ENCODE data around the gene DPP9.
"Not testable (repeated sequence)": the region's sequence is repeated elsewhere in the genome, so short reads cannot be mapped to it uniquely, and the experiment has no call there.

The DPP9 gene

DNA sequence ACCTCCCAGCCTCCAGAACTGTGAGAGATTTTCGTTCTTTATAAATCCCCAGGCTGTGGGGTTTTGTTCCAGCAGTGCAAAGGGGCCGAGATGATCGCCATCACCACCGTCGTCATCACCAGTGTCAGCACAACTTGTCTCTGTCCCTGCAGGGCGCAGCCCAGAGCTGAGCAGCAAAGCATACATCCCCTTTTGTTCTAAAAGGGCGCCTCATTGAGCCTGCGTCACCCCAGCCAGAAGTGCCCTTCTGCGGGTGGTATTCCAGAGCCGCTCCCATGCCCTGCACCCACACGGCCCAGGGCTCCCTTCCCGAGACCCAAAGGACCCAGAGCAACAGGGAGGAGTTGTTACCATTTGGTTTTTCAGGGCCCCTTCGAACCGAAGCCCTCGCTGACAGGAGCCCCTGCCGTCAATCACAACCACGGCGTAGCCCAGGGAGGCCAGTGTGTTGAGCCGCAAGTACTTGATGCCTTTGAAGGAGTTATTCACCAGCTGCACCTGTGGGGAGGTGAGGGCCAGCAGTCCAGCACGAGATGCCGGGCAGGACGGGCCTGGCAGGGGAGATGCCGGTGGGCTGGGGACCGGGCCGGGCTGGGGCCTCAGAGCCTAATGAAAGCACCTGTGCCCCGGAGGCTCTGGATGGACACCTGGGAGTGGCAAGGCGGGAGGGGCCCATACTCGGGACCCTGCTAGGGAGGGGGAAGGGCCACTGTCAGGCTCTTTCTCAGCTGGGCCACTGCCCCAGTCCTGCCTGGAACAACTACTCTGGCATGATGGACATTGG lies 39.1 kb downstream of the DPP9 start:
- DNase-seq = no peak

DNA sequence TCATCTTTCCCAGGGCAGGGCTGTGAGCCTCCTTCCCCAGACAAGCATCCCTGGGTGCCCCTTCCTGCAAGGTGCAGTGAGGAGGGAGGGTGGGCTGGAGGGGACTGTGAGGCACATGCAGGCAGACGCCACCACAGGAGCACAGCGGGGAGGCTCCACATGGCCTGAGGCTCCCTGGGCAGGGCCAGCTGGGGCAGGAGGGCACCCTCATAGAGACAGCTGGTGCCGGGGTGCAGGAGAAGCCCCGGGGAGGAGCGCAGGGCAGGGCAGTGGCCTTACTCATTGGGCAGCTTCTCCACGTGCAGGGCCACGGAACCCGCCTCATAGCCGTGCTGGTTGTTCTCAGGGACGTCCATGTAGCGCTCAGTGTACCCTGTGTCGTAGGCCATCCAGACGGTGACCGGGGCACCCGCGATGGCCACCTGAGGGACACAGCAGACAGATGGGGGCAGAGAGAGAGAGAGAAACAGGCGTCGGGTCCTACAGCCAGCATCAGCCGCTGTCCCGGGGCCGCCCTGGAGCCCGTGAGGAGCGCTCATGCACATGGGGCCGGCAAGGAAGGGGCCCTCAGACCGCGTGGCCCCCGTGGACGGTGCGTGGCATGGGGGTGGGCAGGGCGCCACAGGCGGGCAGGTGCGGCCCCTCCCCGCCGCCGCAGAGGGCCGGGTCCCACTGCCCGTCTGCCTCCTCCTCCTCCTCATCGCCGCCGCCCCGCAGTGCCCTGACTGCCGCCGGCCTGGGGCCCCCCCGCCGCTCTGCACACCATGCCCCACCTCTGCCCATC lies 41.0 kb downstream of the DPP9 start:
- no peak for DNase-seq

DNA sequence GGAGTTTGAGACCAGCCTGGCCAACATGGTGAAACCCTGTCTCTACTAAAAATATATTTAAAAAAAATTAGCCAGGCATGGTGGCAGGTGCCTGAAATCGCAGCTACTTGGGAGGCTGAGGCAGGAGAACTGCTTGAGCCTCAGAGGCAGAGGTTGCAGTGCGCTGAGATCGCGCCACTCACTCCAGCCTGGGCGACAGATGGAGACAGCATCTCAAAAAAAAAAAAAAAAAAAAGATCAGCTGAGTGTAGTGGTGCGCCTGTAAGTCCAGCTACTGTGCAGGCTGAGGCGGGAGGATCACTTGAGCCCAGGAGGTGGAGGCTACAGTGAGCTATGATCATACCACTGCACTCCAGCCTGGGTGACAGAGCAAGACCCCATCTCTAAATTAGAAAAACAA lies 43.6 kb downstream of the DPP9 start:
- DNase-seq = not testable (repeated sequence)

DNA sequence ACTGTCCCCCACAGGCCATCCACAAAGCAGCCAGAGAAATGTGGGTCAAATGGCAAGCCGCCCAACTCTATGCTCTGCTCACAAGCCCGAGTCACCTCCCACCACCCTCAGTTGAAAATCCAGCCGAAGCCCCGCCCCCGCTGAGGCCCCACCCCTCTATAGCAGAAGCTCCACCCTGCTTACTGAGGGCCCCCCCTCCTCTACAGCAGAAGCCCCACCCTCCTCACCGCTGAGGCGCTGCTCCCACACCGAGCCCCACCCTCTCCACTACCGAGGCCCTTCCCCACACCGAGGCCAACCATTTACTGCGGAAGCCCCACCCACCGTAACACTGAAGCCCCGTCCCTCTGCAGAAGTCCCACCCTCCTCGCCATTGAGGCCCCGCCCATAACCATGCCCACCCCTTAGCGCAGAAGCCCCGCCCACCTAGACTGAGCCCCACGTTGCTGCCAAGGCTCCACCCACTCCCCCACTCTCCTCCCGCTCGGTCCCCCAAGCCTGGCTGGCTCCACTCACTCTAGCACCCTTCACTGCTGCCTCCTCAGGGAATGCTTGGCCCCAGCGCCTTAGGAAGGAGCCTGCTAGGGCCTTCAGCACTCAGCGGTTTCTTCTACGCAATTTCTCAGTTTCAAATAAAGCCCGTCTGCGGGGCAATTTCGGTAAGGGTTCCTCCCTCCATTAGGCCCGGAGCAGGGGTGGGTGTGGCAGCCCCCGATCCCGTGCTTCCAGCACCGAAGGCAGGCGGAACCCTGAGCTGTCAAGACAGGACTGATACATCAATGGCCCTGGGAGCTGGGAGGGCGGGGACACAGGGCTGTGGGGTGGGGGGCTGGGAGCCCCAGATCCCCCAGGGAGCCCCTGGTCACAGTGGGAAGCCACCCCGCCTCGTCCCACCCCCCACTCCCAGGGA lies 44.5 kb downstream of the DPP9 start:
- no peak for DNase-seq

DNA sequence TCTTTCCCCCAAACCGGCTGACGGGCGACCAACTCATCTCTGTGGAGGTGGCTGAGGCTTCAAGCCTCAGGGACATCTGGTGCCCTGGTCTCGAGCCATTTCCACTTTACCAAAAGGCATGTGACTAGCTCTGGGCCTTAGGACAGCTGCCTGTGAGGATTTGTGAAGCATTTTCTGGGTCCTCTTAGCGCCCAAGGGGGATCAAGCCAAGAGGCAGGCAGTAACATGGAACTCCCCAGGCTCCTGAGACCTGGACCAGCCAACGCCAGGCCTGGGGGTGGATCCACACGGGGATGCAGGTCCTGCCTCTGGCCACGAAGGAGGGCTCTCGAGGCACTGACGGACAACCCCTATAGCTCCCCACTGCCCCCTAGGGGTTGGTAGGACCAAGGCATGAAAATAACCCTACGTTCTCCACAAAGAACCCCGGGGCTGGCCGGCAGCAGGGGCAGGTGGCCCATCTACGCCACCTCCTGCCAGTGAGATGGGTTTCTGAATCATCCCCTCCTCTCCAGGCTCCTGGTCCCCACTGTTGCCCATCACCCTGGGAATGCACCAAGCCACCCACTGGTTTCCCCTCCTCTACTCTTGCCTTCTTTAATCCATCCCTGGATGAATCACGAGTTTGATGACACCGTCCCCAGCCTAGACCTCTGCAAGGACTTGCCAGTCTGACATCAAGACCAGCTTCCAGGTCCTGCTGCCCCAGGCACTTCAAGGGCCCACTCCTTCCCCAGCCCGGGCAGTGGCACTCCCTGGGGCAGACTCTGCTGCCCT lies 46.5 kb downstream of the DPP9 start:
- DNase-seq = no peak

DNA sequence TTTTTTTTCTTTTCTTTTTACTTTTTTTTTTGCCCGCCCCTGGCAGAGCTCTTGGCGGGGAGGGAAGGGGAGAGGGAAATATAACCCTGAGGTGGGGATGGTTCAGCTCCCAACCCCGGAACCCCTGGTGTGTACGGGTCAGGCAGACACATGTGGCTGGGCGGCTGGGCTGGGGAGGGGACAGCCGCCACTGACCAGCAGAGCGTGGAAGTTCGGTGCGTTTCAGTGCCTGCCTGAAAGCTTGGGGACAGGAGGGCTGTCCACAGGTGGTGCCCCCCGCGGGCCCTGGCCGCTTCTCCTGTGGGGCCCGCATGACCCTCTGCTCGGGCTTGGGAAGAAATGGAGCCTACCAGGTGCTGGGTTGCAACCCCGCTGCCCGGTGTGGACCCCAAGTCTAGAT lies 48.3 kb downstream of the DPP9 start:
- no peak for DNase-seq

DNA sequence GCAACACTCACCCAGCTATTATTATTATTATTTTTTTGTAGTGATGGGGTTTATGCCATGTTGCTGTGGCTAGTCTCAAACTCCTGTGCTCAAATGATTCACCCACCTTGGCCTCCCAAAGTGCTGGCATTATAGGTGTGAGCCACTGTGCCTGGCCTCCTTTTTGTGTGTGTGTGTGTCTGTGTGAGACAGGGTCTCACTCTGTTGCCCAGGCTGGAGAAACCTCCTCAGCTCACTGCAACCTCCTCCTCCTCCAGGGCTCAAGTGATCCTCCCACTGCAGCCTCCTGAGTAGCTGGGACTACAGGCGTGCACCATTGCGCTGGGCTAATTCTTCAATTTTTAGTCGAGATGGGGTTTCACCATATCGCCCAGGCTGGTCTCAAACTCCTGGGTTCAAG lies 49.9 kb downstream of the DPP9 start:
- no peak for DNase-seq

DNA sequence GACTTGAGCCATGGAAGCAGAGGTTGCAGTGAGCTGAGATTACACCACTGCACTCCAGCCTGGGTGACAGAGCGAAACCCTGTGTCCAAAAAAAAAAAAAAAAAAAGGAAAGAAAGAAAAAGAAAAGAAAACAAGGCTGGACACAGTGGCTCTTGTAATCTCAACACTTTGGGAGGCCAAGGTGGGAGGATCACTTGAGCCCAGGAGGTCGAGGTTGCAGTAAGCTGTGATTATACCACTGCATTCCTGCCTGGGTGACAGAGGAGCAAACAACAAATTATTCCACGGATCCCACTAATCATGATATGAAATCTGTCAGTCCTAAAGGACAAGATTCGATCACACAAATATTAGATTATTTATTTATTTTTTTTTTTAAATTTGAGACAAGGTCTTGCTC lies 50.4 kb downstream of the DPP9 start:
- DNase-seq = no peak

DNA sequence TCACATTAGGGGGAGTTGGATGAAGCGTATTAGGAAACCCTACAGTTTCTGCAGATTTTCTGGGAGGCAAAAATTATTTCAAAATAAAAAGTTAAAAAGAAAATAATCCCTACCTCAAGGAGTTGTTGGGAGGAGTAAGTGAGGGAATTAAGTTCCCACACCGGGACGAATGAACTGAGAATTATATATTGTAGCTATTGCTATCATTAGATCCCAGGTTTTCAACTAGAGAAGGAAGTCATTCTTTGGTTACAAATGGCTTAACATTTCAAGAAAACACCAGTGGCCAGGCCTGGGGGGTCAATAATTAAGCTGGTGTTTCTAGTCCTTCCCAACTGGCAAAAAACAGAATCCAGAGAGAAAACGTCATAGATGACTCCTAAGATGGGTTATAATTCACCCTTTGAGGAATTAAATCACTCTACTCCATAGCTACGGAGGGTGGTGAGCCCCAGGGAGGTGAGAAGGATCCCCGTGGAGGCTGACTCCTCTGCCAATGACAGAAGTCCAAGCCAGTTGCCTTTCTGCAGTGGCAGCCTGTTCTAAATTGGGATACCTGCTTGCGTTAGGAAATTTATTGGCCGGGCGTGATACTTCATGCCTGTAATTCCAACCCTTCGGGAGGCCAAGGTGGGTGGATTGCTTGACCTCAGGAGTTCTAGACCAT lies 52.3 kb downstream of the DPP9 start:
- no peak for DNase-seq

DNA sequence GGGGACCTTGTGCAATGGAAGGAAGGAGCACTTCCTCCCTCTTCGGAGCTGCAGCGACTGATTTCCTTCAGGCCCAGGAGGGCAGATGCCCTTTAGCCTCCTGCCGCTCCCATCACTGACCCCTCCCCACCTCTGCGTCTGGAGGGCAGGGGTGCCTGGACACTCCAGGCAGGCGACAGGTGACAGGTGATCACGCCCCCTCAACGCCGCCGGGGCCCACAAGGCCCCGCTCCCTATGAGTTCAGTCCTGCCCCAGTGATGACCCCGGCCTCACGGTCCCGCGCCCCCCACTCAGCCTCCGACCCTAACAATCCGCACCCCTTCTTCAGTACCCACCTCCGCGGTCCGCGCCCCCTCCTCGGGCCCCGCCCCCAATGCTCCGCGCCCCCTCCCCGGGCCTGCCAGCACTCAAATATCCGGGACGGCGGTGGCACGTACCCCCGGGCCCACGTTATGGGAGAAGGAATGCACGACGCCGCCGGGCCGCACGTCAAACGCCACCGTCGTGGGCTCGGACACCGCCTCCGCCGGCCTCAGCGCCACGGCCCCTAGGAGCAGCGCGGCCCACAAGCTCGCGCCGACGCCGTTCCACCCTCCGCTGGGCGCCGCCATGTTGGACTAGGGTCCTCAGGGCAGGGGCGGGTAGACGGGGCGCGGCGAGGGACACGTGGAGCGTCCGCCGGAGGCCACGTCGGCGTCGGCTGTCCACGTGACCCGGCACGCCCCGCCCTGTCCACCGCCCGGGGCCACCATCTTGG lies 53.7 kb downstream of the DPP9 start, which contains the start of gene MYDGF:
Gene MYDGF (minus strand): TSS at position 620 of the 758 bp plus-strand sequence. CDS start 8 bp downstream, at position 612.
- peak; percentile 63 for DNase-seq

DNA sequence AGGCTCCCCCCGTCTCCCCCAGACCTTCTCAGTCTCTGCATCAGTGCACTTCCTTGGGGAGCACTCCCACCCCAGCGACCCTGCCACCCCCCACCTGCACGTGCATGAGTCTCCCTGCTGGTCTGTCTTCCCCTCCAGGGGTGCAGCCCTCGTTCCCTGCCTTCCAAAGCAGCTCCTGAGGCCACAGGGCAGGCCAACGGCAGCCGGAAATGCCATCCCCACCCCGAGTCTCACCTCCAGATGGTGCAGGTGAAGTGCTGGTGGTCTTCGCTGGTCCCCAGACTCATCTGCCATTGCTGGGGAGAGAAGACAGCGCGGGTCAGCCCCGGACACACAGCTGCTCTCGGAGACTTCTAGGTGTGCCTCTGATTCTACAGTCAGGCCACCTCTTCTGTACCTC lies 59.0 kb downstream of the DPP9 start:
- DNase-seq = no peak

DNA sequence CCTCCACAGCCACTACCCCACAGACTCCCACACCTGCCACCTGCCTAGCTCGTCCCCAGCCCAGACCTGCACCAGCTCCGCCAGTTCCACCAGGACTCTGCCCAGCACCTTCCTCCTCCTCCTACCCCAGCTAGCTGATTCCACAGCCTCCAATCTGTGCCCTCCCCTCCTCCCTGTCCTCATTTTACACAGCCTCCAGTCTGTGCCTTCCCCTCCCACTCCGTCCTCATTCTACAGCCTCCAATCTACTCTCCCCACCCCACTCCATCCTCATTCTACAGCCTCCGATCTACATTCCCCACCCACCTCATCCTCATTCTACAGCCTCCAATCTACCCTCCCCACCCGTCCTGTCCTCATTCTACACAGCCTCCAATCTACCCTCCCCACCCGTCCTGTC lies 60.8 kb downstream of the DPP9 start:
- no peak for DNase-seq

DNA sequence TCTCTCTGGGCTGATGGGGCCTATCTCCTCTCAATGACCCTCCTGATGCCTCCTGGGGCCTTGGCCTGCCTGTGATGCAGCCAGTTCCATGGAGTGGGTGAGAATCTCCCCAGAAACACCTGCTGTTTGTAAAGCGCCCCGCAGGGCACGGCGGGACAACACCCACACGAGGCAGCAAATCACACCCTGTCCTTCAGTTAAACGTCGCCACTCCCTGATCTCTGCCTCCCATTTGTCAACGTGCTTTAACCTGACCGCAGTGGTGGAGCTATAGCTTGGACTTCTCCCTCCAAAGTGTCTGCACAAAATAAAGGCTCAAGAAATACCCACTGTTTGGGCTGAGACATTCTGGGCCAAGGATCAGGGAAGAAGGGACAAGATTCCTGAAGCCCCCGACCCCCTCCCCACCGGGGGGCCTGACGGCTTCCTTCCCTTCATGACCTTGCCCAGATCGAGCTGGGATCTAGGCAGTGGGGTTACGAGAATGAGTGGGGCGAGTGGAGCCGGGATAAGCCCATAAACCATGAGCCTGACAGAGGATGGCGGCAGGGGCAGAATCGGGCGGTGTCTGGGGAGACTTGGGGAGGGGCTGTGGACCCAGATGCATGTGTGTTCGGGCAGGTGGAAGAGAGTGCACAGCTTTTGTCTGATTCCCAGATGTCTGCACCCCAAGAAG lies 61.5 kb downstream of the DPP9 start:
- DNase-seq = no peak

DNA sequence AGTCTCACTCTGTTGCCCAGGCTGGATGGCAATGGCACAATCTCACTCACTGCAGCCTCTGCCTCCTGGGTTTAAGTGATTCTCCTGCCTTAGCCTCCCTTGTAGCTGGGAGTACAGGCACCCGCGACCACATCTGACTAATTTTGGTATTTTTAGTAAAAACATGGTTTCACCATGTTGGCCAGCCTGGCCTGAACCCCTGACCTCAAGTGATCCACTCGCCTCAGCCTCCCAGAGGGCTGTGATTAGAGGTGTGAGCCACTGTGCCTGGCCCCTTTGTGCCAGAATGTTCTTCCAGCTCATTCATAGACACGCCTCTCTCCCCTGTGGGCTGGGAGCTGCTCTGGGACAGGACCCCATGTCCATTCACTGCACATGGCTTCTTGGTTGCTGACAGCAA lies 62.6 kb downstream of the DPP9 start:
- no peak for DNase-seq

DNA sequence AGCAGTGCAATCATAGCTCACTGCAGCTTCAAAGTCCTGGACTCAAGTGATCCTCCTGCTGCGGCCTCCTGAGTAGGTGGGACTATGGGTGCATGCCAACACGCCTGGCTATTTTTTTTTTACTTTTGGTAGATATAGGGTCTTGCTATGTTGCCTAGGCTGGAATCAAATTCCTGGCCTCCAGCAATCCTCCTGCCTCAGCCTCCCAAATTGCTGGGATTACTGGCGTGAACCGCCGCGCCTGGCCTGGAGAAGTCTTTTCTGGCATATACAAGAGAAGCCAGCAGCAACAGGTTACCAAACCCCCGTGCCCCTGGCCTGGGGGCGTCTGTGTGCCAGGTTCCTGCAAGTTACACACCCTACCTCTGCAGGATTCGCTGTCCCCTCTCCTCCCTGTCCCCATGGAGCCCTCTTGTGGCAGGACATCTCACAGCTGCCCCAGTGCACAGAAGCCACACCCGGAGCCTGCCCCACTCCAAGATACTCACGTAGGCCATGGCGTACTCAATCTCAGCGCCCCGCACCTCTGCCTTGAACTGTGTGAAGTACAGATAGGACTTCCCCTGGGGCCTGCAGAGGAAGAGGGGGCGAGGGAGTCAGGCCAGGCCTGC lies 63.4 kb downstream of the DPP9 start:
- DNase-seq = no peak

DNA sequence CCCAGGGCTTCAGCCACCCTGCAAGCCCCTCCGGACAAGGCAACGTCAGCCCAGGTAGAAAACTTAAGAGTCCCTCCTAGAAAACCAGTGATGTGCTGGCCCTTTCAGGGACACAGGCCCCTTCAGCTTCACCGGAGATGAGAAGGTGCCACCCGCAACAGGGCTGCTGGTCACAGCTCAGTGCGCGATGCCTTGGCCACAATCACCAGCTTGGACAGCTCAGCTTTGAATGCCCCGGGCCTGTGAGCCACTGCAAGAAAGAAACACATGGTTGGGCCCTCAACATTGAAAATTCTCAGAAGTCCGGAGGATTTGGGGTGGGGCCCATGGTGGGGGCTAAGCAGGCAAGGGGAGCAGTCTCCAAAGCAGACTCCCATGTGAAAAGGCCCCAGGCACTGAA lies 65.8 kb downstream of the DPP9 start:
- no peak for DNase-seq

DNA sequence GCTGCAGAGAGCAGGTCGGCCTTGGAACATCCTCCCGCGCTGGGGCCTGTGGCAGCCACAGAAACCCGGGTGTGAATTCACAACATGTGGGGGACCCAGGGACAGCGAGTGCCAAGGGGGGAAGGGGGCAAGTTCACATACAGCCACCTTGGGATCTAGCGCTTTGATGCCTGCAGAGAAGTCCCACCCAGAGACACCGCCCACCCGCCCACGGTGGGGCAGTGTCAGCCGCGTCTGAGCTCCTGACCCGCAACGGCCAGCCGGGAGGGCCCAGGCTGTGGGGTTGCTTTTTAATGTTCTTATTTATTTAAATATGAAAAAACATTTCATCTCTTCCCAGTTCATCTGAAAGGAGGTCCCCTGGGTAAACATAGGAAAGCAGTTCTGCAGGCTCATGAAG lies 66.4 kb downstream of the DPP9 start:
- no peak for DNase-seq

DNA sequence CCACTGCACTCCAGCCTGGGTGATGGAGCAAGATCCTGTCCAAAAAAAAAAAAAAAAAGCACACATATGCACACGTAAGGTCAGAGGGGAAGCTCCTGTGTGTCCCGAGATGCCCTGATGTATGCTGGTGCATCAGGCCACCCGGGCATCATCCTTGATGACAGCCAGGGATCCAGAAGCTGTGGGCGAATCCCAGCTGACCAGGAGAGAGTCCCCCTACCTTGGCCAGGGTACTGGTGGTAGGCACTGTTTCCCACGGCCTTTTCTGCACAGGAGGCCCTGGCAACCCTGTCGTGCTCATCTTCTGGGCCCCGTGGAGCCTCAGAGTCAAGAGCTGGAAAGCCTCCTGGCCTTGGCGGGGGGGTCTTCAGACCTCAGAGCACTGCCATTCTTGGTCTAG lies 67.5 kb downstream of the DPP9 start:
- no peak for DNase-seq

DNA sequence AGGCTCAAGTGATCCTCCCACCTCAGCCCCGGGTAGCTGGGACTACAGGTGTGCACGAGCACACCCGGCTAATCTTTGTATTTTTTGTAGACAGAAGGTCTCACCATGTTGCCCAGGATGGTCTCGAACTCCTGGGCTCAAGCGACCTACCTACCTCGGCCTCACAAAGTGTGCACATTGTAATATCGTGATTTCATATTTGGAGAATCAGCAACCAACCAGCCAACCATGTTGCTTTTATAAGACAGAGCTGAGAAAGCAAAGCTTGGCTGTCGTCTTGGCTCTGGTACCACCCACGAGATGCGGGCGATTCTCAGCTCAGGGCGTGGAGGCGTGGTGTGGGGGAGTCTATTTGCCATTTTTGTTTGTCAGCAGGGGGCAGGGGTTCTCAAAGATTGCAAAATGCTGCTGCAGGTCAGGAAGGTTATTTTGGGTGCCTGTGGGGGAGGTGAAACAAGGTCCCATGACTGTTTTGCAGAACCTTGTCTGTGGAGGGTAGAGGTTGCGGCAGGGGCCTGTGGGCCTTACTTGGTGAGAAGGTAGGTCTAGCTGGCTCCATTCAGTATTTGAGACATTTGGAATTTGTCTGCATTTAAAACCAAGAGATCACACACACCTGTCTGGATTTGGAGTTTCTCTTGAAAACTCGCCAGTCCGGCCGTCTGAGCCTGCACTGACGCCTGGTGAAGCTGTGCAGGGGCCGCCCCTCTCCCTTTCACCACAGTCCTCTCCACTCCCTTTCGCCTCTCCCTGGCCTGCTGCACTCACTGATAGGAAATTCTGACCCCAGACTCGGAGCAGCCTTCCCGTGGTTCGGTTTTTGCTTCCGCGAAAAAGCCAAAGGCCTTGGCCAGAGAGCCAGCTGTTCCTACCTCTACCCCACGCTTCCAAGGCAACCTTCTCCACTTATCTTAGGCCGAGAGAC lies 68.9 kb downstream of the DPP9 start:
- no peak for DNase-seq
